ENCODE measurements around the gene TMEM240. TPM values are rescaled to one million over a fixed set of nuclear protein-coding genes. Genes with fewer than 3 reads are reported as not detected.
"Not testable (repeated sequence)": the region's sequence is repeated elsewhere in the genome, so short reads cannot be mapped to it uniquely, and the experiment has no call there.

Gene TMEM240
- total and polyA plus RNA-seq, 2 donors: 6.7 to 31.0 TPM

- peaks cover 5% of the 10 kb centered on the region for H3K36me3 ChIP-seq (ENCODE audit: insufficient read depth)
- no peak overlapping the region for H3K27ac ChIP-seq (ENCODE audit: low read depth)
- no peaks in the 10 kb centered on the region for H3K4me1 ChIP-seq (ENCODE audit: insufficient read depth)
- 88% methylated on average over 19 of the region's 19 CpGs for WGBS
- no peak overlapping the region for H3K4me3 ChIP-seq (ENCODE audit: low read depth, low read length)
- no peak for DNase-seq (ENCODE audit: extremely low spot score)
Measured at GRCh38 chr1:1564268-1564667, 23.8 kb upstream of the TMEM240 start.

GRCh38 chr1:1563688-1564087 is 23.3 kb upstream of the TMEM240 start:
- 95% methylated on average over 12 of the region's 12 CpGs for WGBS
- Histone ChIP-seq H3K4me1 (ENCODE audit: insufficient read depth) (no peaks in the 10 kb centered on the region), H3K27ac (ENCODE audit: low read depth) (no peak overlapping the region), H3K36me3 (ENCODE audit: insufficient read depth) (peaks cover 5% of the 10 kb centered on the region), H3K4me3 (ENCODE audit: low read depth, low read length) (no peak overlapping the region)
- DNase-seq (ENCODE audit: extremely low spot score): no peak

GRCh38 chr1:1562556-1563195 is 22.3 kb upstream of the TMEM240 start:
- Histone ChIP-seq H3K36me3 (ENCODE audit: insufficient read depth) (peaks cover 5% of the 10 kb centered on the region), H3K4me1 (ENCODE audit: insufficient read depth) (no peaks in the 10 kb centered on the region), H3K4me3 (ENCODE audit: low read depth, low read length) (no peak overlapping the region), H3K27ac (ENCODE audit: low read depth) (no peak overlapping the region)
- WGBS: 91% methylated on average over 21 of the region's 21 CpGs
- no peak for DNase-seq (ENCODE audit: extremely low spot score)

- no peak for DNase-seq (ENCODE audit: extremely low spot score)
- peaks cover 5% of the 10 kb centered on the region for H3K36me3 ChIP-seq (ENCODE audit: insufficient read depth)
Measured at GRCh38 chr1:1561801-1562470, 21.5 kb upstream of the TMEM240 start.

GRCh38 chr1:1560178-1560577 is 19.8 kb upstream of the TMEM240 start:
- Histone ChIP-seq H3K36me3 (ENCODE audit: insufficient read depth) (peaks cover 5% of the 10 kb centered on the region), H3K27ac (ENCODE audit: low read depth) (no peak overlapping the region), H3K4me1 (ENCODE audit: insufficient read depth) (no peaks in the 10 kb centered on the region), H3K4me3 (ENCODE audit: low read depth, low read length) (no peak overlapping the region)
- 94% methylated on average over 9 of the region's 9 CpGs for WGBS
- no peak for DNase-seq (ENCODE audit: extremely low spot score)

More at GRCh38 chr1:1561801-1562470, 21.5 kb upstream of the TMEM240 start:
- Histone ChIP-seq H3K4me1 (ENCODE audit: insufficient read depth) (no peaks in the 10 kb centered on the region), H3K4me3 (ENCODE audit: low read depth, low read length) (no peak overlapping the region), H3K27ac (ENCODE audit: low read depth) (no peak overlapping the region)
- 93% methylated on average over 15 of the region's 15 CpGs for WGBS

- no peak overlapping the region for H3K27ac ChIP-seq (ENCODE audit: low read depth)
- no peaks in the 10 kb centered on the region for H3K4me1 ChIP-seq (ENCODE audit: insufficient read depth)
- peaks cover 5% of the 10 kb centered on the region for H3K36me3 ChIP-seq (ENCODE audit: insufficient read depth)
- no peak for DNase-seq (ENCODE audit: extremely low spot score)
- WGBS: 84% methylated on average over 17 of the region's 17 CpGs
- no peak overlapping the region for H3K4me3 ChIP-seq (ENCODE audit: low read depth, low read length)
Measured at GRCh38 chr1:1559066-1559465, 18.6 kb upstream of the TMEM240 start.

GRCh38 chr1:1558591-1558990 is 18.2 kb upstream of the TMEM240 start:
- no peak for DNase-seq (ENCODE audit: extremely low spot score)
- Histone ChIP-seq H3K27ac (ENCODE audit: low read depth) (no peak overlapping the region), H3K4me1 (ENCODE audit: insufficient read depth) (no peaks in the 10 kb centered on the region), H3K36me3 (ENCODE audit: insufficient read depth) (peaks cover 5% of the 10 kb centered on the region), H3K4me3 (ENCODE audit: low read depth, low read length) (no peak overlapping the region)
- WGBS: 63% methylated on average over 4 of the region's 4 CpGs

GRCh38 chr1:1557688-1558087 is 17.3 kb upstream of the TMEM240 start:
- DNase-seq (ENCODE audit: extremely low spot score); H3K36me3 ChIP-seq (ENCODE audit: insufficient read depth); H3K4me3 ChIP-seq (ENCODE audit: low read depth, low read length); H3K4me1 ChIP-seq (ENCODE audit: insufficient read depth); H3K27ac ChIP-seq (ENCODE audit: low read depth): not testable (repeated sequence)
- WGBS: 91% methylated on average over 7 of the region's 7 CpGs

GRCh38 chr1:1556961-1557360 is 16.5 kb upstream of the TMEM240 start:
- not testable (repeated sequence) for DNase-seq (ENCODE audit: extremely low spot score); H3K36me3 ChIP-seq (ENCODE audit: insufficient read depth); H3K27ac ChIP-seq (ENCODE audit: low read depth); H3K4me1 ChIP-seq (ENCODE audit: insufficient read depth); H3K4me3 ChIP-seq (ENCODE audit: low read depth, low read length)
- WGBS: 89% methylated on average over 11 of the region's 11 CpGs

- H3K27ac ChIP-seq (ENCODE audit: low read depth): no peak overlapping the region
- no peak overlapping the region for H3K4me3 ChIP-seq (ENCODE audit: low read depth, low read length)
- peaks cover under 1% of the 10 kb centered on the region for H3K36me3 ChIP-seq (ENCODE audit: insufficient read depth)
- no peaks in the 10 kb centered on the region for H3K4me1 ChIP-seq (ENCODE audit: insufficient read depth)
- 87% methylated on average over 6 of the region's 6 CpGs for WGBS
- DNase-seq (ENCODE audit: extremely low spot score): no peak
Measured at GRCh38 chr1:1556505-1556904, 16.1 kb upstream of the TMEM240 start.

GRCh38 chr1:1554926-1555915 is 14.8 kb upstream of the TMEM240 start:
- H3K27ac ChIP-seq (ENCODE audit: low read depth): no peak overlapping the region
- 72% methylated on average over 31 of the region's 31 CpGs for WGBS
- H3K4me3 ChIP-seq (ENCODE audit: low read depth, low read length): no peak overlapping the region

GRCh38 chr1:1554550-1554925 is 14.1 kb upstream of the TMEM240 start:
- no peaks in the 10 kb centered on the region for H3K4me1 ChIP-seq (ENCODE audit: insufficient read depth)
- DNase-seq (ENCODE audit: extremely low spot score): no peak
- 83% methylated on average over 13 of the region's 13 CpGs for WGBS
- no peak overlapping the region for H3K27ac ChIP-seq (ENCODE audit: low read depth)
- no peak overlapping the region for H3K4me3 ChIP-seq (ENCODE audit: low read depth, low read length)
- no peaks in the 10 kb centered on the region for H3K36me3 ChIP-seq (ENCODE audit: insufficient read depth)

More at GRCh38 chr1:1554926-1555915, 14.8 kb upstream of the TMEM240 start:
- Histone ChIP-seq H3K36me3 (ENCODE audit: insufficient read depth) (no peaks in the 10 kb centered on the region), H3K4me1 (ENCODE audit: insufficient read depth) (no peaks in the 10 kb centered on the region)
- no peak for DNase-seq (ENCODE audit: extremely low spot score)

- no peak overlapping the region for H3K4me3 ChIP-seq (ENCODE audit: low read depth, low read length)
- H3K27ac ChIP-seq (ENCODE audit: low read depth): no peak overlapping the region
- 90% methylated on average over 35 of the region's 35 CpGs for WGBS
- no peak for DNase-seq (ENCODE audit: extremely low spot score)
- H3K36me3 ChIP-seq (ENCODE audit: insufficient read depth): no peaks in the 10 kb centered on the region
- H3K4me1 ChIP-seq (ENCODE audit: insufficient read depth): no peaks in the 10 kb centered on the region
Measured at GRCh38 chr1:1553821-1554494, 13.5 kb upstream of the TMEM240 start.

Measured in urinary bladder (tissue), 4 donors.